Small intestine (tissue), 7 donors: ENCODE data around the gene TREH. TPM values are rescaled to one million over a fixed set of nuclear protein-coding genes. Genes with fewer than 3 reads are reported as not detected.

Experiments
- DNase-seq, 2 donors: peaks; one replicate each; pipeline versions ENCODE4 v3.0.0 to v3.0.0-alpha.2; 2013
- FAIRE-seq: peaks from 2 replicates; lab custom pipeline; 2012; peaks lifted over from hg19 to GRCh38; lab: Jason Lieb, UNC
- H3K27ac ChIP-seq, 3 donors: one replicate each; pipeline ENCODE4 v1.5.1; 2013; ENCODE audit warnings: low read length in 2 of 3, mild to moderate bottlenecking in 2 of 3, control low read depth in 1 of 3, inconsistent platforms in 1 of 3, low read depth in 1 of 3, moderate library complexity in 1 of 3
- H3K27me3 ChIP-seq, 3 donors: one replicate each; pipeline ENCODE4 v1.6.1; 2013; ENCODE audit warnings: low read length in 3 of 3, inconsistent platforms in 1 of 3; ENCODE audit not compliant: control insufficient read depth in 3 of 3, insufficient read depth in 3 of 3
- H3K36me3 ChIP-seq, 3 donors: one replicate each; pipeline ENCODE4 v1.6.1; 2013; ENCODE audit warnings: low read length in 3 of 3, inconsistent platforms in 1 of 3, low read depth in 1 of 3, mild to moderate bottlenecking in 1 of 3, moderate library complexity in 1 of 3; ENCODE audit not compliant: control insufficient read depth in 3 of 3, insufficient read depth in 2 of 3
- H3K4me1 ChIP-seq, 3 donors: one replicate each; pipeline ENCODE4 v1.6.1; 2013; ENCODE audit warnings: low read length in 2 of 3, inconsistent platforms in 1 of 3, low read depth in 1 of 3, mild to moderate bottlenecking in 1 of 3, moderate library complexity in 1 of 3; ENCODE audit not compliant: control insufficient read depth in 3 of 3, insufficient read depth in 2 of 3
- H3K4me3 ChIP-seq, 3 donors: one replicate each; pipeline ENCODE4 v1.5.1; 2013; ENCODE audit warnings: low read length in 3 of 3, control low read depth in 1 of 3, inconsistent platforms in 1 of 3, low read depth in 1 of 3, mild to moderate bottlenecking in 1 of 3, moderate library complexity in 1 of 3
- H3K9me3 ChIP-seq, 2 donors: one replicate each; pipeline ENCODE4 v1.6.1; 2013; ENCODE audit warnings: low read depth in 1 of 2, low read length in 1 of 2; ENCODE audit not compliant: control insufficient read depth in 2 of 2, insufficient read depth in 1 of 2
- whole genome bisulfite sequencing, 3 donors: extraction: QIAGEN DNeasy Blood & Tissue Kit; methylation state at CpG; one replicate each; pipeline ENCODE4 v1.1.7; 2013; 5-methylcytosine and 5-hydroxymethylcytosine counted together
- polyA plus RNA-seq, 4 donors: library from polyadenylated mRNA; stranded (reverse) in 3 of 4; unstranded in 1 of 4; fragments of 200-250 nt in 3 of 4; fragments of 120-200 nt in 1 of 4; gene quantifications; one replicate each; pipeline versions ENCODE4 v1.2.1 to v1.2.3, GENCODE V29; 2013
- donor health status: healthy with polysubstance abuse.
- donor health status: control.
- donor health status: control.
- donor health status: Bipolar disorder and iron deficiency.
- donor health status: healthy.

Gene TREH
- polyA plus RNA-seq, 4 donors: 14.6 to 102 (median 76.3) TPM

- H3K36me3 ChIP-seq: peaks cover 0 to under 1% (median 0%) of the 10 kb centered on the region in 3 donors
- H3K4me1 ChIP-seq: peaks cover 0 to 29% (median 10%) of the 10 kb centered on the region in 3 donors
- FAIRE-seq (no peak), DNase-seq (no peak)
- H3K27me3 ChIP-seq: no peaks in the 10 kb centered on the region
- peaks cover 0 to 12% of the 10 kb centered on the region in 2 donors for H3K9me3 ChIP-seq
- no peak overlapping the region for H3K27ac ChIP-seq
- WGBS, 3 donors: 95 to 97% (median 95%) methylated on average over 2 of the region's 2 CpGs
- no peak overlapping the region for H3K4me3 ChIP-seq
Observed at GRCh38 chr11:118671254-118671653, 8.2 kb downstream of the TREH start.

GRCh38 chr11:118670063-118670462 is 9.4 kb downstream of the TREH start:
- Histone ChIP-seq H3K27me3 (no peaks in the 10 kb centered on the region), H3K4me1 (peaks cover 0 to 25% (median 10%) of the 10 kb centered on the region in 3 donors), H3K27ac (peak overlapping the region in 2 of 3 donors; percentile 2 to 11), H3K36me3 (peaks cover 0 to 2% (median 0%) of the 10 kb centered on the region in 3 donors), H3K4me3 (no peak overlapping the region), H3K9me3 (no peaks in the 10 kb centered on the region)
- 4 to 49% (median 19%) methylated on average over 2 of the region's 2 CpGs for WGBS, 3 donors
- DNase-seq (peak in 1 of 2 donors; percentile 79), FAIRE-seq (no peak)

GRCh38 chr11:118666371-118666770 is 13.1 kb downstream of the TREH start:
- FAIRE-seq: no peak

GRCh38 chr11:118663902-118664301 is 15.5 kb downstream of the TREH start:
- H3K4me1 ChIP-seq: peaks cover 0 to 23% (median 3%) of the 10 kb centered on the region in 3 donors
- no peak overlapping the region for H3K4me3 ChIP-seq
- no peaks in the 10 kb centered on the region for H3K9me3 ChIP-seq
- no peak overlapping the region for H3K27ac ChIP-seq
- peaks cover 0 to 29% (median 0%) of the 10 kb centered on the region in 3 donors for H3K36me3 ChIP-seq
- 78 to 94% (median 80%) methylated on average over 3 of the region's 3 CpGs for WGBS, 3 donors
- DNase-seq (no peak), FAIRE-seq (no peak)
- H3K27me3 ChIP-seq: no peaks in the 10 kb centered on the region

More at GRCh38 chr11:118666371-118666770, 13.1 kb downstream of the TREH start:
- H3K27ac ChIP-seq: no peak overlapping the region
- no peaks in the 10 kb centered on the region for H3K9me3 ChIP-seq
- no peaks in the 10 kb centered on the region for H3K27me3 ChIP-seq
- 84 to 91% (median 87%) methylated on average over 5 of the region's 5 CpGs for WGBS, 3 donors
- H3K36me3 ChIP-seq: peaks cover 0 to 17% (median 0%) of the 10 kb centered on the region in 3 donors
- no peak overlapping the region for H3K4me3 ChIP-seq
- peaks cover 0 to 5% (median 4%) of the 10 kb centered on the region in 3 donors for H3K4me1 ChIP-seq
- DNase-seq: no peak

GRCh38 chr11:118663381-118663780 is 16.1 kb downstream of the TREH start:
- DNase-seq: no peak
- Histone ChIP-seq H3K27ac (no peak overlapping the region), H3K27me3 (no peaks in the 10 kb centered on the region), H3K4me1 (peaks cover 0 to 23% (median 3%) of the 10 kb centered on the region in 3 donors), H3K4me3 (no peak overlapping the region), H3K36me3 (peaks cover 0 to 32% (median 0%) of the 10 kb centered on the region in 3 donors), H3K9me3 (no peaks in the 10 kb centered on the region)
- no peak for FAIRE-seq
- 87 to 91% (median 91%) methylated on average over 4 of the region's 4 CpGs for whole genome bisulfite sequencing, 3 donors

GRCh38 chr11:118662401-118663271 is 16.8 kb downstream of the TREH start:
- no peak for FAIRE-seq
- WGBS, 3 donors: 82 to 88% (median 87%) methylated on average over 8 of the region's 8 CpGs

GRCh38 chr11:118661425-118662301 is 17.8 kb downstream of the TREH start:
- DNase-seq (no peak), FAIRE-seq (no peak)
- Histone ChIP-seq H3K4me3 (no peak overlapping the region), H3K27me3 (no peaks in the 10 kb centered on the region), H3K27ac (no peak overlapping the region), H3K9me3 (no peaks in the 10 kb centered on the region), H3K4me1 (peaks cover 0 to 23% (median 3%) of the 10 kb centered on the region in 3 donors), H3K36me3 (peaks cover 0 to 47% (median 0%) of the 10 kb centered on the region in 3 donors)
- 82 to 91% (median 88%) methylated on average over 19 of the region's 19 CpGs for WGBS, 3 donors

More at GRCh38 chr11:118662401-118663271, 16.8 kb downstream of the TREH start:
- Histone ChIP-seq H3K9me3 (no peaks in the 10 kb centered on the region), H3K27ac (no peak overlapping the region), H3K36me3 (peaks cover 0 to 38% (median 0%) of the 10 kb centered on the region in 3 donors), H3K4me3 (no peak overlapping the region), H3K4me1 (peaks cover 0 to 23% (median 3%) of the 10 kb centered on the region in 3 donors), H3K27me3 (no peaks in the 10 kb centered on the region)
- no peak for DNase-seq
